ENCODE results near the gene CRABP2.

The CRABP2 gene

DNA sequence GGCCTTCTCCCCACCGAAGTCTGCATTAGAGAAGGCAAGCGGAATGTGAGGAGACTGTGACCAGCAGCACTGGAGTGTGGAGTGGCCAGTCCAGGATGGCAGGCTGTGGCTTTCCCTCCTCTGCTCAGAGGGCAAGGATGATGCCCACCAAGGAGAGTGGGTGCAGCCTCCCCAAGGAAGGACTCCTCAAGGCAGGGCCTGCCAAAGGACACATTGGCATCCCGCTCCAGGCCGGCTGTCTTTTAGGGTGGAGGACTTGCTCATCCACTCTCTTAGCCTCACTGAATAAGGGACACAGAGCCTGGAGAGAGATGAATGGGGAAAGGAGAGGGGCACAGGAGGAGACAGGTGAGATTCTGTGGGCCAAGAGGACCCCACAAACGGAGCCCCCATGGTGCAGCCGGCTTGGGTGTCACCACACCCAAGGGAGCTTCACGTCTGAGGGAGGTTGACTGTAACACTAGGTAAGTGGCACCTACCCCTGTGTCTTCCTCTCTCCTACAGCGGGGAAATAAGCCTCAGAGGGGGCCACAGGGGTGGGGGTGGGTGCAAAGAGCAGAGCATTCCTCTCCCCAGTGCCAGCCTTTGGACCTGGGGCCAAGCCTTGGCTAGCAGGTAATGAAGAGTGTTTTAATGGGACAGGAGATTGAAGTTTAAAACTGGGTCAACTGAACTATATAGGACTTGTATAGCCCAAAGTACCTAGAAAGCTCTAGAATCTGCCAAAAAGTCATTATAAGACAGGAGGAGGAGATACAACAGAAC lies 24.0 kb downstream of the CRABP2 start:
- H3K27me3 ChIP-seq (ENCODE audit: low read depth, low read length) = peaks cover 65% of the 10 kb centered on the region
- TF ChIP-seq EZH2phosphoT487 (IDR thresholded peaks at IDR 0.05; ENCODE audit: low read depth) = no peak
- TF ChIP-seq, protein P1, sequence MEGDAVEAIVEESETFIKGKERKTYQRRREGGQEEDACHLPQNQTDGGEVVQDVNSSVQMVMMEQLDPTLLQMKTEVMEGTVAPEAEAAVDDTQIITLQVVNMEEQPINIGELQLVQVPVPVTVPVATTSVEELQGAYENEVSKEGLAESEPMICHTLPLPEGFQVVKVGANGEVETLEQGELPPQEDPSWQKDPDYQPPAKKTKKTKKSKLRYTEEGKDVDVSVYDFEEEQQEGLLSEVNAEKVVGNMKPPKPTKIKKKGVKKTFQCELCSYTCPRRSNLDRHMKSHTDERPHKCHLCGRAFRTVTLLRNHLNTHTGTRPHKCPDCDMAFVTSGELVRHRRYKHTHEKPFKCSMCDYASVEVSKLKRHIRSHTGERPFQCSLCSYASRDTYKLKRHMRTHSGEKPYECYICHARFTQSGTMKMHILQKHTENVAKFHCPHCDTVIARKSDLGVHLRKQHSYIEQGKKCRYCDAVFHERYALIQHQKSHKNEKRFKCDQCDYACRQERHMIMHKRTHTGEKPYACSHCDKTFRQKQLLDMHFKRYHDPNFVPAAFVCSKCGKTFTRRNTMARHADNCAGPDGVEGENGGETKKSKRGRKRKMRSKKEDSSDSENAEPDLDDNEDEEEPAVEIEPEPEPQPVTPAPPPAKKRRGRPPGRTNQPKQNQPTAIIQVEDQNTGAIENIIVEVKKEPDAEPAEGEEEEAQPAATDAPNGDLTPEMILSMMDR (IDR thresholded peaks at IDR 0.05; ENCODE audit: low read depth, low read length) = no peak
- H3K4me3 ChIP-seq (ENCODE audit: low read length) = no peak overlapping the region
- H3K79me2 ChIP-seq (ENCODE audit: low read length) = no peaks in the 10 kb centered on the region
- H3K27ac ChIP-seq (ENCODE audit: low read length) = no peak overlapping the region
- no peaks in the 10 kb centered on the region for H3K36me3 ChIP-seq (replicated peaks; ENCODE audit: low read depth, low read length)
- no peak overlapping the region for H2AFZ ChIP-seq (ENCODE audit: low read depth, low read length)
- no peak overlapping the region for H3K4me2 ChIP-seq (ENCODE audit: low read length)
- peaks cover 20% of the 10 kb centered on the region for H3K4me1 ChIP-seq (ENCODE audit: low read length)
- H4K20me1 ChIP-seq (ENCODE audit: insufficient read depth, low read length) = no peaks in the 10 kb centered on the region
- no peaks in the 10 kb centered on the region for H3K9me3 ChIP-seq (ENCODE audit: insufficient read depth, low read length)
- H3K9ac ChIP-seq (ENCODE audit: low read length) = no peak overlapping the region

DNA sequence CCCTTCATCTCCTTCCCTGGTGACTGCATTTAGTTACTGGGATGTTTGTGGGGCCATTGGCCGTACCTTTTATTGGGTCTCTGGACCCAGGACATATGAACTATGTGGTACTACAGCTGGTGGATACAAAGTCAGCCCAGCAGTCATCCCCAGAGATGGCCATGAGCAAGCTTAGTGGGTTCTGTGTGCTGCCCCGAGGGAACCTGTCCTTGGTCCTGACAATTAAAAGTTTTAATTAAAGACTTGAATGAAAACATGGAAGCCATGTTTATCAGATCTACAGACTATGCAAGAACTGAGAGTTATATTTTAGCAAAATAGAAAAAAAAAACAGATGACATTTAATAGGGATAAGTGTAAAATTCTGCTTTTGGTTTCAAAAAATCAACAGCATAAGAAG lies 25.3 kb downstream of the CRABP2 start:
- TF ChIP-seq, protein P1 (IDR thresholded peaks at IDR 0.05; ENCODE audit: low read depth, low read length) = no peak
- no peak for TF ChIP-seq EZH2phosphoT487 (IDR thresholded peaks at IDR 0.05; ENCODE audit: low read depth)
- H3K4me3 ChIP-seq (ENCODE audit: low read length) = no peak overlapping the region
- no peaks in the 10 kb centered on the region for H3K36me3 ChIP-seq (replicated peaks; ENCODE audit: low read depth, low read length)
- H3K4me2 ChIP-seq (ENCODE audit: low read length) = no peak overlapping the region
- no peaks in the 10 kb centered on the region for H4K20me1 ChIP-seq (ENCODE audit: insufficient read depth, low read length)
- no peak overlapping the region for H3K27ac ChIP-seq (ENCODE audit: low read length)
- peaks cover 68% of the 10 kb centered on the region for H3K27me3 ChIP-seq (ENCODE audit: low read depth, low read length)
- no peak overlapping the region for H2AFZ ChIP-seq (ENCODE audit: low read depth, low read length)
- no peak overlapping the region for H3K9ac ChIP-seq (ENCODE audit: low read length)
- no peaks in the 10 kb centered on the region for H3K79me2 ChIP-seq (ENCODE audit: low read length)
- H3K4me1 ChIP-seq (ENCODE audit: low read length) = peaks cover 20% of the 10 kb centered on the region
- no peaks in the 10 kb centered on the region for H3K9me3 ChIP-seq (ENCODE audit: insufficient read depth, low read length)

DNA sequence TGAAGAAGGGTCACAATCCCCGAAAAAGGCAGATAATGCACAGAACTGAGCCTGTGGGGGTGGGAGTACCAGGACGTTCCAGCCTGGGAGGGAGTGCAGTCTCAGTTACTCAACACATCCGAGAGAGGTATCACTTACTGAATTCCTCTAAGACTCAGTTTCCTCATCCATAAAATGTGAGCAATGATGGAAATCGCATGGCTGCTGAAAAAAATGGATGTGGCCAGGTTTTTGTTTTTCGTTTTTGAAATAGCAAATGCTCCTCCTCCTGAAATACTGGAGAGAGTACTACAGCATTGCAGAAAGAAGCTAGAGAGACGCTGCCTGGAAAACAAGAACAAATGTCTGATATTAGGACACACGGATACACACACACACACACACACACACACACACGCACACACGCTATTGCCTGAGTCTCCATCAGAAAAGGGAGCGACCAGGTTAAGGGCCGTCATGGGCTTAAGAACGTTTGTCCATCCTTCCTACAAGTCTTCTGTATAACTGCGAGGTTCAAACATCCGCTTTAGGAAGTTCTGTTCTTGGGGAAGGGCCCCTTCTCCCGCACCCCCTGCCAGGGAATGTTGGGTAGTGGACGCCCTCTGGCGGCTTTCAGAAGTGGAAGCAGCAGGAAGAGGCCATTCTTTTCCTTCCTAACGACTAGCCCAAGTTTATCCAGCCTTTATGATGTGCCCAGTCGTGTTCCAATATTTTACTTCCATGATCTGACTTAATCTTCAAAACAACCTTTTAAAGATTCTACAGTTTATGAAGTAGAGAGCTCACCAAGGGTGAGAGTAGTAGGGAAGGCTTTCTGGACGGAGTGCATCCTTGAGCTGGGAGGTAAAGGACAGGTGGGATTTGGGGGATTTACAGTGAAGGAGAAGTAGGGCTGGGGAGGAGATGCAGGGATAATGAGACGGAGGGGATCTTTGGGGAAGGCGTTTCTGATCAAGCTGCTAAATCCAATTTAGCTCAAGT lies 27.5 kb downstream of the CRABP2 start:
- no peak overlapping the region for H3K27ac ChIP-seq (ENCODE audit: low read length)
- H3K4me1 ChIP-seq (ENCODE audit: low read length) = peaks cover 3% of the 10 kb centered on the region; the same call in 1 of the 2 replicates
- TF ChIP-seq, protein P1 (IDR thresholded peaks at IDR 0.05; ENCODE audit: low read depth, low read length) = peak; percentile 91
- no peak for TF ChIP-seq EZH2phosphoT487 (IDR thresholded peaks at IDR 0.05; ENCODE audit: low read depth)
- H3K36me3 ChIP-seq (replicated peaks; ENCODE audit: low read depth, low read length) = no peaks in the 10 kb centered on the region
- H3K4me2 ChIP-seq (ENCODE audit: low read length) = no peak overlapping the region
- H3K9ac ChIP-seq (ENCODE audit: low read length) = no peak overlapping the region
- H3K79me2 ChIP-seq (ENCODE audit: low read length) = no peaks in the 10 kb centered on the region
- H4K20me1 ChIP-seq (ENCODE audit: insufficient read depth, low read length) = no peaks in the 10 kb centered on the region
- peaks cover 71% of the 10 kb centered on the region for H3K27me3 ChIP-seq (ENCODE audit: low read depth, low read length)
- no peak overlapping the region for H2AFZ ChIP-seq (ENCODE audit: low read depth, low read length)
- no peak overlapping the region for H3K4me3 ChIP-seq (ENCODE audit: low read length)
- no peaks in the 10 kb centered on the region for H3K9me3 ChIP-seq (ENCODE audit: insufficient read depth, low read length)
